ENCODE data around the gene BLM.
"Not testable (repeated sequence)": the region's sequence is repeated elsewhere in the genome, so short reads cannot be mapped to it uniquely, and the experiment has no call there.

The BLM gene

DNA sequence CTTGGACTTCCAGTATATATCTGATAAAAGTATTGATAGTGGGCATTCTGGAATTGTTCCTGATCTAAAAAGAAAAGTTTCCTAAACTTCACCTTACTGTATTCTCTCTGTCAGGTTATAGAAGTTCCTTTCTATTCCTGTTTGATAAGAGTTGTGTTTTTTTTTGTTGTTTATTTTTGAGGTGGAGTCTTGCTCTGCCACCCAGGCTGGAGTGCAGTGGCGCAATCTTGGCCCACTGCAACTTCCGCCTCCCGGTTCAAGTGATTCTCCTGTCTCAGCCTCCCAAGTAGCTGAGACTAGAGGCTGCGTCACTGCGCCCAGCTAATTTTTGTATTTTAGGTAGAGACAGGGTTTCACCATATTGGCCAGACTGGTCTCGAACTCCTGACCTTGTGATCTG lies 13.1 kb downstream of the BLM start:
- Histone ChIP-seq H4K20me1 (ENCODE audit: insufficient read depth, low read length, poor library complexity, severe bottlenecking) (peaks cover 25% of the 10 kb centered on the region), H3K79me2 (ENCODE audit: insufficient read depth, low read length) (peaks cover 95% of the 10 kb centered on the region), H3K4me3 (ENCODE audit: low read length, poor library complexity, severe bottlenecking) (no peak overlapping the region), H3K27me3 (ENCODE audit: insufficient read depth, low read length, poor library complexity, severe bottlenecking) (no peaks in the 10 kb centered on the region), H3K4me2 (ENCODE audit: low read depth, low read length, poor library complexity, severe bottlenecking) (no peak overlapping the region), H3K9me3 (ENCODE audit: insufficient read depth, low read depth, low read length) (no peaks in the 10 kb centered on the region), H3K9me2 (replicated peaks; ENCODE audit: low read depth, low read length) (no peaks in the 10 kb centered on the region), H3K9ac (ENCODE audit: low read depth, low read length, poor library complexity, severe bottlenecking) (no peak overlapping the region), H2AFZ (ENCODE audit: low read length) (no peak overlapping the region), H3K4me1 (ENCODE audit: insufficient read depth, low read length, poor library complexity, severe bottlenecking) (no peaks in the 10 kb centered on the region), H3K36me3 (ENCODE audit: insufficient read depth, low read length) (peaks cover 21% of the 10 kb centered on the region), H3F3A (ENCODE audit: low read depth) (no peaks in the 10 kb centered on the region)
- TF ChIP-seq, protein P1, sequence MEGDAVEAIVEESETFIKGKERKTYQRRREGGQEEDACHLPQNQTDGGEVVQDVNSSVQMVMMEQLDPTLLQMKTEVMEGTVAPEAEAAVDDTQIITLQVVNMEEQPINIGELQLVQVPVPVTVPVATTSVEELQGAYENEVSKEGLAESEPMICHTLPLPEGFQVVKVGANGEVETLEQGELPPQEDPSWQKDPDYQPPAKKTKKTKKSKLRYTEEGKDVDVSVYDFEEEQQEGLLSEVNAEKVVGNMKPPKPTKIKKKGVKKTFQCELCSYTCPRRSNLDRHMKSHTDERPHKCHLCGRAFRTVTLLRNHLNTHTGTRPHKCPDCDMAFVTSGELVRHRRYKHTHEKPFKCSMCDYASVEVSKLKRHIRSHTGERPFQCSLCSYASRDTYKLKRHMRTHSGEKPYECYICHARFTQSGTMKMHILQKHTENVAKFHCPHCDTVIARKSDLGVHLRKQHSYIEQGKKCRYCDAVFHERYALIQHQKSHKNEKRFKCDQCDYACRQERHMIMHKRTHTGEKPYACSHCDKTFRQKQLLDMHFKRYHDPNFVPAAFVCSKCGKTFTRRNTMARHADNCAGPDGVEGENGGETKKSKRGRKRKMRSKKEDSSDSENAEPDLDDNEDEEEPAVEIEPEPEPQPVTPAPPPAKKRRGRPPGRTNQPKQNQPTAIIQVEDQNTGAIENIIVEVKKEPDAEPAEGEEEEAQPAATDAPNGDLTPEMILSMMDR (conservative IDR thresholded peaks at IDR 0.05; ENCODE audit: low read length): no peak
- no peak for TF ChIP-seq EZH2phosphoT487 (IDR thresholded peaks at IDR 0.05; ENCODE audit: borderline replicate concordance)

DNA sequence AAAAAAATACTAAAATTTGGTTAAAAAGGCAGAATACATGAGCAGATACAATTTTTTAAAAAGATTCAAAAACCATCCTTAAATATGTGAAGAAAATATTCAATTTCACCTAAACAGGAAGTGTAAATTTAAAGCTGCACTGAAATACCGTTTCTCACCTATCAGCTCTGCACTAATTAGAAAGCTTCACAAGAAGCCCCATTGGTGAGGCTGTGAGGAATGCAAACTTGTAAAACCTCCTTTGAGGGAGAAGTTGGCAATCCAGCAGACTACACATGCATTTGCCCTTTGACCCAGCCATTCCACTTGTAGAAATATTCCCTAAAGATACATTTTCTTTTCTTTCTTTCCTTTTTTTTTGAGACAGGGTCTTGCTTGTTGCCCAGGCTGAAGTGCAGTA lies 18.8 kb downstream of the BLM start:
- no peak for TF ChIP-seq EZH2phosphoT487 (IDR thresholded peaks at IDR 0.05; ENCODE audit: borderline replicate concordance)
- TF ChIP-seq, protein P1 (conservative IDR thresholded peaks at IDR 0.05; ENCODE audit: low read length): no peak
- H3K79me2 ChIP-seq (ENCODE audit: insufficient read depth, low read length): peaks cover 94% of the 10 kb centered on the region

DNA sequence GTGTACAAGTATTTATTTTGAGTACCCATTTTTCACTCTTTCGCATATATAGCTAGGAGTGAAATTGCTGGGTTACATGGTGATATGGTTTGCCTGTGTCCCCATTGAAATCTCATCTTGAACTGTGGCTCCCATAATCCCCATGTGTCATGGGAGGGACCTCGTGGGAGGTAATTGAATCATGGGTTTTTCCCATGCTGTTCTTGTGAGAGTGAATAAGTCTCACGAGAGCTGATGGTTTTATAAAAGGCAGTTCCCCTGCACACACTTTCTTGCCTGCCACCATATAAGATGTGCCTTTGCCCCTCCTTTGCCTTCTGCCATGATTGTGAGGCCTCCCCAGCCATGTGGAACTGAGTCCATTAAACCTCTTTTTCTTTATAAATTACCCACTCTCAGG lies 23.4 kb downstream of the BLM start:
- Histone ChIP-seq H4K20me1 (ENCODE audit: insufficient read depth, low read length, poor library complexity, severe bottlenecking) (peaks cover 14% of the 10 kb centered on the region), H3K79me2 (ENCODE audit: insufficient read depth, low read length) (peaks cover 97% of the 10 kb centered on the region), H3K36me3 (ENCODE audit: insufficient read depth, low read length) (peaks cover 15% of the 10 kb centered on the region; the same call in 1 of the 2 replicates)

More for the DNA sequence above, 18.8 kb downstream of the BLM start:
- no peaks in the 10 kb centered on the region for H3K9me3 ChIP-seq (ENCODE audit: insufficient read depth, low read depth, low read length)
- no peak overlapping the region for H3K4me3 ChIP-seq (ENCODE audit: low read length, poor library complexity, severe bottlenecking)
- H3K9ac ChIP-seq (ENCODE audit: low read depth, low read length, poor library complexity, severe bottlenecking): no peak overlapping the region
- no peak overlapping the region for H2AFZ ChIP-seq (ENCODE audit: low read length)
- no peak overlapping the region for H3K4me2 ChIP-seq (ENCODE audit: low read depth, low read length, poor library complexity, severe bottlenecking)
- peaks cover 12% of the 10 kb centered on the region for H4K20me1 ChIP-seq (ENCODE audit: insufficient read depth, low read length, poor library complexity, severe bottlenecking)
- H3K27me3 ChIP-seq (ENCODE audit: insufficient read depth, low read length, poor library complexity, severe bottlenecking): no peaks in the 10 kb centered on the region
- H3K9me2 ChIP-seq (replicated peaks; ENCODE audit: low read depth, low read length): no peaks in the 10 kb centered on the region
- no peaks in the 10 kb centered on the region for H3F3A ChIP-seq (ENCODE audit: low read depth)
- H3K36me3 ChIP-seq (ENCODE audit: insufficient read depth, low read length): peaks cover 28% of the 10 kb centered on the region
- H3K4me1 ChIP-seq (ENCODE audit: insufficient read depth, low read length, poor library complexity, severe bottlenecking): peaks cover 2% of the 10 kb centered on the region

DNA sequence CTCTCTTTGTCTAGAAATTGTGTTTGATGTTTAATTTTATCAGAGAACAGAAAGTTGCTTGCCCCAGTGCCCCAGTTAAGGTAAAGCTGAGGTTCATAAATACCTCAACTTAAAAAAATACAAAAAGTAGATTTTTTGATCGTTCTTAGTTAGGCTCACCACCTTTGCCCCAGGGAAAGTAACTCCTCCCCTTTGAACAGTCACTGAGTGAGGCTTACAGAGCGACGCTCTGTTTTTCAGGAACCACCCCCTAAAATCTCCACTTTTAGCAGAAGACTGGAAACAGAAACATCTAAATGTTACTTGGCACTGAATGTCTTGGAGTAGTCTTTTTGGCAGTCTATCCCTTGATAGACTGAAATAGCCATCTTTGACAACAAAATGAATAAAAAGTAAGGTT lies 24.9 kb downstream of the BLM start:
- Histone ChIP-seq H3K9ac (ENCODE audit: low read depth, low read length, poor library complexity, severe bottlenecking) (no peak overlapping the region), H3K4me2 (ENCODE audit: low read depth, low read length, poor library complexity, severe bottlenecking) (no peak overlapping the region), H3K4me3 (ENCODE audit: low read length, poor library complexity, severe bottlenecking) (no peak overlapping the region), H3K27me3 (ENCODE audit: insufficient read depth, low read length, poor library complexity, severe bottlenecking) (no peaks in the 10 kb centered on the region), H3F3A (ENCODE audit: low read depth) (no peaks in the 10 kb centered on the region), H3K9me3 (ENCODE audit: insufficient read depth, low read depth, low read length) (no peaks in the 10 kb centered on the region), H2AFZ (ENCODE audit: low read length) (no peak overlapping the region), H3K9me2 (replicated peaks; ENCODE audit: low read depth, low read length) (no peaks in the 10 kb centered on the region), H3K4me1 (ENCODE audit: insufficient read depth, low read length, poor library complexity, severe bottlenecking) (peaks cover 4% of the 10 kb centered on the region), H4K20me1 (ENCODE audit: insufficient read depth, low read length, poor library complexity, severe bottlenecking) (peaks cover 14% of the 10 kb centered on the region), H3K36me3 (ENCODE audit: insufficient read depth, low read length) (peaks cover 6% of the 10 kb centered on the region; the same call in 1 of the 2 replicates), H3K79me2 (ENCODE audit: insufficient read depth, low read length) (peaks cover 96% of the 10 kb centered on the region)
- TF ChIP-seq, protein P1 (conservative IDR thresholded peaks at IDR 0.05; ENCODE audit: low read length): no peak
- TF ChIP-seq EZH2phosphoT487 (IDR thresholded peaks at IDR 0.05; ENCODE audit: borderline replicate concordance): no peak

More for the DNA sequence above, 23.4 kb downstream of the BLM start:
- H3K9me3 ChIP-seq (ENCODE audit: insufficient read depth, low read depth, low read length); H3K4me2 ChIP-seq (ENCODE audit: low read depth, low read length, poor library complexity, severe bottlenecking); H2AFZ ChIP-seq (ENCODE audit: low read length); H3K9me2 ChIP-seq (replicated peaks; ENCODE audit: low read depth, low read length); H3K9ac ChIP-seq (ENCODE audit: low read depth, low read length, poor library complexity, severe bottlenecking); H3F3A ChIP-seq (ENCODE audit: low read depth); H3K27me3 ChIP-seq (ENCODE audit: insufficient read depth, low read length, poor library complexity, severe bottlenecking); H3K4me1 ChIP-seq (ENCODE audit: insufficient read depth, low read length, poor library complexity, severe bottlenecking); H3K4me3 ChIP-seq (ENCODE audit: low read length, poor library complexity, severe bottlenecking): not testable (repeated sequence)
